SK-N-SH (cell line): ENCODE results near the gene LAMTOR1. TPM values are rescaled to one million over a fixed set of nuclear protein-coding genes. Genes with fewer than 3 reads are reported as not detected.
A peak's percentile ranks its signal among the peaks of the same experiment; 100 is the strongest.

Experiments used
- CTCF ChIA-PET: fragments of 300-600, 350-600 bp; formaldehyde crosslinking; extraction: SDS; loops from one replicate; lab custom pipeline; 2021; lab: Yijun Ruan, JAX
- POLR2A ChIA-PET: fragments of 350-600 bp; sonication (Branson Sonifier 250); formaldehyde crosslinking; extraction: SDS; loops from one replicate; lab custom pipeline; 2020; ENCODE audit warnings: antibody characterized with exemption, inconsistent platforms; lab: Yijun Ruan, JAX
- DNase-seq: peaks from one replicate; pipeline ENCODE4 v3.0.0; 2012
- H2AFZ ChIP-seq: fragments of 200-600 bp; sonication (generic); 2 replicates; pipeline ENCODE4 v1.8.1; 2016; ENCODE audit warnings: antibody characterized with exemption, mild to moderate bottlenecking, low read depth
- H3F3A ChIP-seq: fragments of 200-600 bp; sonication (generic); replicated peaks from 2 replicates; pipeline ENCODE3; 2016; ENCODE audit warnings: antibody characterized with exemption, mild to moderate bottlenecking; ENCODE audit not compliant: insufficient read depth
- H3K27ac ChIP-seq, 2 experiments: fragments of 200-500 bp in 1 of 2; fragments of 200-600 bp in 1 of 2; sonication (Bioruptor generic) in 1 of 2; sonication (generic), shearing (Covaris generic) in 1 of 2; 2 replicates each; pipeline versions ENCODE4 v1.5.1 to v1.6.1; 2014 to 2016; ENCODE audit warnings: low read depth in 2 of 2, inconsistent platforms in 1 of 2, low read length in 1 of 2, mild to moderate bottlenecking in 1 of 2, mixed read lengths in 1 of 2
- H3K27me3 ChIP-seq: fragments of 200-600 bp; sonication (generic), shearing (Covaris generic); 2 replicates; pipeline ENCODE4 v1.6.1; 2016; ENCODE audit warnings: mixed run types; ENCODE audit not compliant: insufficient read depth
- H3K36me3 ChIP-seq, 2 experiments: fragments of 200-500 bp in 1 of 2; fragments of 200-600 bp in 1 of 2; sonication (Bioruptor generic) in 1 of 2; sonication (generic) in 1 of 2; replicated peaks in 1 of 2; 2 replicates each; pipeline versions ENCODE3 to v1.5.1; 2014 to 2016; ENCODE audit warnings: low read length in 1 of 2, mild to moderate bottlenecking in 1 of 2; ENCODE audit not compliant: insufficient read depth in 2 of 2, control insufficient read depth in 1 of 2
- H3K4me1 ChIP-seq, 2 experiments: fragments of 200-500 bp in 1 of 2; fragments of 200-600 bp in 1 of 2; sonication (Bioruptor generic) in 1 of 2; sonication (generic), shearing (Covaris generic) in 1 of 2; 2 replicates each; pipeline versions ENCODE4 v1.5.1 to v1.6.1; 2014 to 2016; ENCODE audit warnings: low read depth in 1 of 2, low read length in 1 of 2, mixed run types in 1 of 2; ENCODE audit not compliant: insufficient read depth in 2 of 2, control insufficient read depth in 1 of 2
- H3K4me2 ChIP-seq: fragments of 200-600 bp; sonication (generic), shearing (Covaris generic); 2 replicates; pipeline ENCODE4 v1.6.1; 2017; ENCODE audit warnings: mixed run types
- H3K4me3 ChIP-seq, 2 experiments: fragments of 200-500 bp in 1 of 2; fragments of 200-600 bp in 1 of 2; sonication (Bioruptor generic) in 1 of 2; sonication (generic), shearing (Covaris generic) in 1 of 2; 2 replicates each; pipeline versions ENCODE4 v1.5.1 to v1.8.1; 2014 to 2016; ENCODE audit warnings: low read depth in 2 of 2, inconsistent platforms in 1 of 2, low read length in 1 of 2, mild to moderate bottlenecking in 1 of 2, mixed read lengths in 1 of 2, moderate library complexity in 1 of 2
- H3K79me2 ChIP-seq: fragments of 200-600 bp; sonication (generic); 2 replicates; pipeline ENCODE4 v1.8.1; 2017; ENCODE audit warnings: mild to moderate bottlenecking; ENCODE audit not compliant: insufficient read depth
- H3K9ac ChIP-seq: fragments of 200-600 bp; sonication (generic); 2 replicates; pipeline ENCODE4 v1.6.1; 2017; ENCODE audit warnings: mixed run types
- H3K9me2 ChIP-seq: fragments of 200-600 bp; sonication (generic); 2 replicates; pipeline ENCODE4 v1.6.1; 2017; ENCODE audit warnings: mixed run types
- H3K9me3 ChIP-seq: fragments of 200-600 bp; sonication (generic); 2 replicates; pipeline ENCODE4 v1.6.1; 2017; ENCODE audit warnings: mixed run types, mild to moderate bottlenecking, moderate library complexity
- H4K20me1 ChIP-seq: fragments of 200-600 bp; sonication (generic); 2 replicates; pipeline ENCODE4 v1.6.1; 2017; ENCODE audit warnings: mild to moderate bottlenecking, mixed run types; ENCODE audit not compliant: insufficient read depth
- EP300 ChIP-seq, 2 experiments: IDR thresholded peaks; 2 replicates each; pipeline versions ENCODE4 v1.4.0 to v1.6.1; 2012; ENCODE audit warnings: borderline replicate concordance in 1 of 2, low read depth in 1 of 2, low read length in 1 of 2
- EZH2phosphoT487 ChIP-seq: fragments of 200-600 bp; sonication (generic); IDR thresholded peaks from 2 replicates; pipeline ENCODE4 v1.6.1; 2017; ENCODE audit warnings: low read depth, mixed run types, mild to moderate bottlenecking, antibody characterized with exemption, moderate library complexity, borderline replicate concordance
- FOSL2 ChIP-seq: IDR thresholded peaks from 2 replicates; pipeline ENCODE4 v1.4.0; 2012; ENCODE audit warnings: low read depth, mild to moderate bottlenecking, moderate library complexity, borderline replicate concordance
- FOXJ3 ChIP-seq: sonication (generic); formaldehyde crosslinking; IDR thresholded peaks from 2 replicates; pipeline ENCODE4 v1.5.1; 2020; ENCODE audit warnings: mild to moderate bottlenecking, missing genetic modification reagents
- FOXM1 ChIP-seq: IDR thresholded peaks from 2 replicates; pipeline ENCODE4 v1.4.0; 2012; ENCODE audit warnings: low read depth, mild to moderate bottlenecking
- GABPA ChIP-seq: IDR thresholded peaks from 2 replicates; pipeline ENCODE4 v1.4.0; 2012; ENCODE audit warnings: low read depth, mild to moderate bottlenecking
- GATA2 ChIP-seq: sonication (generic); formaldehyde crosslinking; IDR thresholded peaks from 2 replicates; pipeline ENCODE4 v1.5.0; 2020; ENCODE audit warnings: mild to moderate bottlenecking, missing genetic modification reagents
- MEF2A ChIP-seq: IDR thresholded peaks from 2 replicates; pipeline ENCODE4 v1.4.0; 2012; ENCODE audit warnings: low read depth, borderline replicate concordance
- NFIC ChIP-seq: IDR thresholded peaks from 2 replicates; pipeline ENCODE4 v1.4.0; 2012; ENCODE audit warnings: borderline replicate concordance
- POLR2AphosphoS5 ChIP-seq: IDR thresholded peaks from 2 replicates; pipeline ENCODE4 v1.6.1; 2012; ENCODE audit warnings: low read depth, low read length
- RAD21 ChIP-seq: IDR thresholded peaks from 2 replicates; pipeline ENCODE4 v1.6.1; 2012; ENCODE audit warnings: mild to moderate bottlenecking, low read length
- RCOR1 ChIP-seq: fragments of 150-350 bp; IDR thresholded peaks from 2 replicates; pipeline ENCODE4 v1.6.1; 2017; ENCODE audit warnings: antibody characterized with exemption, low read length
- SMC3 ChIP-seq: IDR thresholded peaks from 2 replicates; pipeline ENCODE4 v1.6.1; 2012; ENCODE audit warnings: low read depth, low read length, improper control_type of control experiment
- TAF1 ChIP-seq: IDR thresholded peaks from 2 replicates; pipeline ENCODE4 v1.6.1; 2012; ENCODE audit warnings: low read depth, mild to moderate bottlenecking, low read length, moderate library complexity, borderline replicate concordance
- TCF12 ChIP-seq: IDR thresholded peaks from 2 replicates; pipeline ENCODE4 v1.4.0; 2012
- YY1 ChIP-seq: IDR thresholded peaks from 2 replicates; pipeline ENCODE4 v1.4.0; 2012; ENCODE audit warnings: low read depth, mild to moderate bottlenecking
- WGBS: methylation state at CpG from one replicate; pipeline ENCODE4 v1.1.6; 2017; ENCODE audit warnings: low lambda C conversion rate; 5-methylcytosine and 5-hydroxymethylcytosine counted together
- polyA plus RNA-seq, 3 experiments: library from polyadenylated mRNA; depleted of rRNA; stranded (reverse); fragments of >200 nt; gene quantifications; 2 replicates each; pipeline ENCODE4 v1.2.3, GENCODE V29; 2012
- TF ChIP-seq, protein P1 (sequence below): IDR thresholded peaks from 2 replicates; pipeline ENCODE4 v1.4.0; 2012; ENCODE audit warnings: low read depth
- TF ChIP-seq, protein P2 (sequence below): fragments of 200-600 bp; sonication (generic); IDR thresholded peaks from 2 replicates; pipeline ENCODE4 v1.6.1; 2017; ENCODE audit warnings: antibody characterized with exemption, mild to moderate bottlenecking, moderate library complexity
- TF ChIP-seq, protein P3 (sequence below): IDR thresholded peaks from 2 replicates; pipeline ENCODE4; 2012
- TF ChIP-seq, protein P4 (sequence below): IDR thresholded peaks from 2 replicates; pipeline ENCODE4 v1.6.1; 2012; ENCODE audit warnings: mild to moderate bottlenecking, low read depth, low read length, moderate library complexity

The LAMTOR1 gene
- polyA plus RNA-seq, 1 of the 3 experiments (the other 2 are of a cell fraction), result 128 TPM

DNA sequence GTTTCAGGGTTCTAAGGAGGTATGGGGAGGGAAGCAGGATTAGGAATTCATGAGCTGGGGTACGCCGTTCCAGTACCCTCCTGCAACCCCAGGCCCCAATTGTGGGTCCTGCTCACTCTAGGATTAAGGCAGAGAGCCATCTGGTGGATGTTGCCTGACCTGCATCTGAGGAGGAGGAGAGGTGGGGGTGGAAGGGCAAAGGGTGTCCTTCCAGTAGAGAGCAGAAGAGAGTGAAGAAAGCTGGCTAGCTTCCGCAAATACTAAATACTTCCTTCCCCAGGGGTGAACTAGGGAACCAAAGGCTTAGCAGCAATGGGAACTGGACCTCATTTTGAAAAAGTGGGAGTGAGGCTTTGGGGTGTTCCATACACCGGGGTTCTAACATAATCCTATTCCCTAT lies 11.8 kb downstream of the LAMTOR1 start:
- Histone ChIP-seq H3K27ac (no peak overlapping the region), H3K79me2 (peaks cover 7% of the 10 kb centered on the region; the same call in 1 of the 2 replicates), H3K4me1 (peaks cover 0 to 16% of the 10 kb centered on the region in 2 experiments; a peak in 2 of 4 replicates), H3K9me3 (no peaks in the 10 kb centered on the region), H3K27me3 (no peaks in the 10 kb centered on the region), H2AFZ (no peak overlapping the region), H3K4me2 (no peak overlapping the region), H3K9ac (no peak overlapping the region), H4K20me1 (no peaks in the 10 kb centered on the region), H3K36me3 (peaks cover 9 to 45% of the 10 kb centered on the region in 2 experiments), H3F3A (peaks cover 3% of the 10 kb centered on the region), H3K9me2 (no peaks in the 10 kb centered on the region), H3K4me3 (no peak overlapping the region; a peak in 1 of 4 replicates)
- peak; percentile 78 for DNase-seq
- CTCF ChIA-PET, result interaction anchor here (0.5 to 16.4 kb wide), 40 partner anchors 9 to 357 kb away, joined by 3 to 416 read pairs (median 6); partner anchors contain the start of genes RNF121, TOMT and XNDC1N
- 74% methylated on average over 4 of the region's 4 CpGs for WGBS
- TF ChIP-seq, protein P1, sequence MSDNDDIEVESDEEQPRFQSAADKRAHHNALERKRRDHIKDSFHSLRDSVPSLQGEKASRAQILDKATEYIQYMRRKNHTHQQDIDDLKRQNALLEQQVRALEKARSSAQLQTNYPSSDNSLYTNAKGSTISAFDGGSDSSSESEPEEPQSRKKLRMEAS, result no peak
- TF ChIP-seq FOXJ3 (CRISPR knock-in tag) (no peak), YY1 (no peak), EZH2phosphoT487 (no peak), RAD21 (peak; percentile 86), GABPA (no peak), FOXM1 (no peak), SMC3 (peak; percentile 91)
- TF ChIP-seq, protein P2, sequence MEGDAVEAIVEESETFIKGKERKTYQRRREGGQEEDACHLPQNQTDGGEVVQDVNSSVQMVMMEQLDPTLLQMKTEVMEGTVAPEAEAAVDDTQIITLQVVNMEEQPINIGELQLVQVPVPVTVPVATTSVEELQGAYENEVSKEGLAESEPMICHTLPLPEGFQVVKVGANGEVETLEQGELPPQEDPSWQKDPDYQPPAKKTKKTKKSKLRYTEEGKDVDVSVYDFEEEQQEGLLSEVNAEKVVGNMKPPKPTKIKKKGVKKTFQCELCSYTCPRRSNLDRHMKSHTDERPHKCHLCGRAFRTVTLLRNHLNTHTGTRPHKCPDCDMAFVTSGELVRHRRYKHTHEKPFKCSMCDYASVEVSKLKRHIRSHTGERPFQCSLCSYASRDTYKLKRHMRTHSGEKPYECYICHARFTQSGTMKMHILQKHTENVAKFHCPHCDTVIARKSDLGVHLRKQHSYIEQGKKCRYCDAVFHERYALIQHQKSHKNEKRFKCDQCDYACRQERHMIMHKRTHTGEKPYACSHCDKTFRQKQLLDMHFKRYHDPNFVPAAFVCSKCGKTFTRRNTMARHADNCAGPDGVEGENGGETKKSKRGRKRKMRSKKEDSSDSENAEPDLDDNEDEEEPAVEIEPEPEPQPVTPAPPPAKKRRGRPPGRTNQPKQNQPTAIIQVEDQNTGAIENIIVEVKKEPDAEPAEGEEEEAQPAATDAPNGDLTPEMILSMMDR, result peak; percentile 88
- TF ChIP-seq, protein P3, sequence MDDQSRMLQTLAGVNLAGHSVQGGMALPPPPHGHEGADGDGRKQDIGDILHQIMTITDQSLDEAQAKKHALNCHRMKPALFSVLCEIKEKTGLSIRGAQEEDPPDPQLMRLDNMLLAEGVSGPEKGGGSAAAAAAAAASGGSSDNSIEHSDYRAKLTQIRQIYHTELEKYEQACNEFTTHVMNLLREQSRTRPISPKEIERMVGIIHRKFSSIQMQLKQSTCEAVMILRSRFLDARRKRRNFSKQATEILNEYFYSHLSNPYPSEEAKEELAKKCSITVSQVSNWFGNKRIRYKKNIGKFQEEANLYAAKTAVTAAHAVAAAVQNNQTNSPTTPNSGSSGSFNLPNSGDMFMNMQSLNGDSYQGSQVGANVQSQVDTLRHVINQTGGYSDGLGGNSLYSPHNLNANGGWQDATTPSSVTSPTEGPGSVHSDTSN, result no peak
- POLR2A ChIA-PET, result interaction anchor here (0.6 to 2.9 kb wide), 6 partner anchors 9 to 69 kb away, joined by 3 to 13 read pairs (median 4); no protein-coding TSS in a partner anchor

DNA sequence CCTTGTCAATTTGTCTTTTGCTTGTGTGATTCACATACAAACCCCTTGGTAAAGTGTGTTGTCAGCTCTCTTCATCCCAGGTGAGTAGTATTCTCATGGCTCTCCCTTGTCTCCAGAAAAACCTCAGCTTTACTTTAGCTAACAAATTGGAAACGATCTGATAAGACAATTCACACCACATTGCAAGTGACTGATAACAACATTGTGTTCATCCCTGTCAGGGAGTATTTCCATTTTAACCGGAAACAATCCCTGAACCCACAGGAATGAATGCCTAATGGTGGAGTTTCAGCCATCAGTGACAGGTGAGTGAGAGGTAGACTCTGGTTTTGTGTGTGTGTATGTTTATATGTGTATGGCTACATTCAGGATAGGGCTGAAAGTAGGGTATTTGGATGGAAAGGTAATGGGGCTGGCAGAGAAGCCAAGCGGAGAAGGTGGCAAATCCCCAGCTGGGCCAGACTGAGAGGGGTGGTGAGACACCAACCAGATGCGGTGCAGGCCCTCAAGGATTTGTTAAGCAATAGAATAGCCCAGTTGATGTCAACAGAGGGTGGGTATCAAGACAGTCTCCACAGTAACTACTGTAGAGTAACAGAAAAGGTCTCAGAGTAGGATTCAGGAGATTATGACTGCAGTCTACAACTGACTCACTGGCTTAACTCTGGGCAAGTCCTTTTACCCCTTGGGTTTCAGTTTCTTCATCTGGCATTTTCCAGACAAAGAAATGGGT lies 14.9 kb downstream of the LAMTOR1 start:
- H3K27me3 ChIP-seq, result no peaks in the 10 kb centered on the region
- POLR2A ChIA-PET, result no interaction called here
- H2AFZ ChIP-seq, result no peak overlapping the region
- no peak for DNase-seq
- H3K36me3 ChIP-seq, result peaks cover 9 to 38% of the 10 kb centered on the region in 2 experiments
- 81% methylated on average over 4 of the region's 4 CpGs for WGBS
- CTCF ChIA-PET, result interaction anchor here (0.9 to 7.8 kb wide), 3 partner anchors 62 to 342 kb away, joined by 3 to 99 read pairs (median 21); no protein-coding TSS in a partner anchor
- H3K4me1 ChIP-seq, result peaks cover 0 to 35% of the 10 kb centered on the region in 2 experiments; a peak in 2 of 4 replicates
- H3K9me2 ChIP-seq, result no peaks in the 10 kb centered on the region
- no peak overlapping the region; a peak in 1 of 4 replicates for H3K27ac ChIP-seq
- peaks cover 7% of the 10 kb centered on the region; the same call in 1 of the 2 replicates for H3K79me2 ChIP-seq
- H3K9ac ChIP-seq, result no peak overlapping the region
- H4K20me1 ChIP-seq, result no peaks in the 10 kb centered on the region
- no peaks in the 10 kb centered on the region for H3K9me3 ChIP-seq
- peaks cover 3% of the 10 kb centered on the region for H3F3A ChIP-seq
- no peak overlapping the region for H3K4me2 ChIP-seq
- no peak overlapping the region for H3K4me3 ChIP-seq
- no peak for TF ChIP-seq EP300 (IDR thresholded peaks at IDR 0.05; ENCODE audit: borderline replicate concordance in 1 of 2, low read depth in 1 of 2, low read length in 1 of 2)
- no peak for TF ChIP-seq FOSL2
- TF ChIP-seq GABPA, result no peak
- TF ChIP-seq NFIC, result no peak
- TF ChIP-seq YY1, result no peak
- no peak for TF ChIP-seq TAF1
- TF ChIP-seq RCOR1, result no peak
- TF ChIP-seq FOXM1, result no peak
- TF ChIP-seq EZH2phosphoT487, result no peak
- TF ChIP-seq, protein P4, sequence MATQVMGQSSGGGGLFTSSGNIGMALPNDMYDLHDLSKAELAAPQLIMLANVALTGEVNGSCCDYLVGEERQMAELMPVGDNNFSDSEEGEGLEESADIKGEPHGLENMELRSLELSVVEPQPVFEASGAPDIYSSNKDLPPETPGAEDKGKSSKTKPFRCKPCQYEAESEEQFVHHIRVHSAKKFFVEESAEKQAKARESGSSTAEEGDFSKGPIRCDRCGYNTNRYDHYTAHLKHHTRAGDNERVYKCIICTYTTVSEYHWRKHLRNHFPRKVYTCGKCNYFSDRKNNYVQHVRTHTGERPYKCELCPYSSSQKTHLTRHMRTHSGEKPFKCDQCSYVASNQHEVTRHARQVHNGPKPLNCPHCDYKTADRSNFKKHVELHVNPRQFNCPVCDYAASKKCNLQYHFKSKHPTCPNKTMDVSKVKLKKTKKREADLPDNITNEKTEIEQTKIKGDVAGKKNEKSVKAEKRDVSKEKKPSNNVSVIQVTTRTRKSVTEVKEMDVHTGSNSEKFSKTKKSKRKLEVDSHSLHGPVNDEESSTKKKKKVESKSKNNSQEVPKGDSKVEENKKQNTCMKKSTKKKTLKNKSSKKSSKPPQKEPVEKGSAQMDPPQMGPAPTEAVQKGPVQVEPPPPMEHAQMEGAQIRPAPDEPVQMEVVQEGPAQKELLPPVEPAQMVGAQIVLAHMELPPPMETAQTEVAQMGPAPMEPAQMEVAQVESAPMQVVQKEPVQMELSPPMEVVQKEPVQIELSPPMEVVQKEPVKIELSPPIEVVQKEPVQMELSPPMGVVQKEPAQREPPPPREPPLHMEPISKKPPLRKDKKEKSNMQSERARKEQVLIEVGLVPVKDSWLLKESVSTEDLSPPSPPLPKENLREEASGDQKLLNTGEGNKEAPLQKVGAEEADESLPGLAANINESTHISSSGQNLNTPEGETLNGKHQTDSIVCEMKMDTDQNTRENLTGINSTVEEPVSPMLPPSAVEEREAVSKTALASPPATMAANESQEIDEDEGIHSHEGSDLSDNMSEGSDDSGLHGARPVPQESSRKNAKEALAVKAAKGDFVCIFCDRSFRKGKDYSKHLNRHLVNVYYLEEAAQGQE, result no peak
- TF ChIP-seq GATA2 (CRISPR knock-in tag), result no peak
- no peak for TF ChIP-seq TCF12
- no peak for TF ChIP-seq MEF2A
- no peak for TF ChIP-seq POLR2AphosphoS5
